GM10266 (cell line): ENCODE measurements around the gene GGT6.

Experiments
- DNase-seq: peaks from one replicate; pipeline ENCODE4 v3.0.0; 2012; ENCODE audit errors: extremely low spot score
- CTCF ChIP-seq: IDR thresholded peaks from 2 replicates; pipeline ENCODE4 v1.5.1; 2012; ENCODE audit warnings: mild to moderate bottlenecking, low read depth; ENCODE audit not compliant: control insufficient read depth, insufficient read depth; ENCODE audit errors: missing control alignments

Gene GGT6

GRCh38 chr17:4549781-4550533 lies 10.4 kb downstream of the GGT6 start:
- no peak for DNase-seq
- TF ChIP-seq CTCF, result no peak

- TF ChIP-seq CTCF, result no peak
- no peak for DNase-seq
These were observed 11.5 kb downstream of the GGT6 start for GRCh38 chr17:4548721-4549531.

- TF ChIP-seq CTCF, result no peak
- no peak for DNase-seq
These were observed 12.3 kb downstream of the GGT6 start for GRCh38 chr17:4548061-4548461.

GRCh38 chr17:4547118-4547906 lies 13.1 kb downstream of the GGT6 start:
- no peak for DNase-seq
- no peak for TF ChIP-seq CTCF

GRCh38 chr17:4545217-4545951 lies 15.0 kb downstream of the GGT6 start:
- no peak for TF ChIP-seq CTCF
- DNase-seq, result no peak

- DNase-seq, result no peak
- no peak for TF ChIP-seq CTCF
These were observed 15.5 kb downstream of the GGT6 start for GRCh38 chr17:4544951-4545216.
